ENCODE data around the gene PTPA. TPM values are rescaled to one million over a fixed set of nuclear protein-coding genes. Genes with fewer than 3 reads are reported as not detected.

PTPA gene
- total and polyA plus RNA-seq, 2 donors (not counting 3 experiments of a cell fraction or from before 2014, with no cell fraction given), result 97.7 to 121 TPM

- ChIA-PET POLR2A (no interaction called here), CTCF (interaction anchor here (1.4 to 1.9 kb wide), 2 partner anchors 10 to 45 kb away, joined by 4 to 9 read pairs; no protein-coding TSS in a partner anchor)
- Histone ChIP-seq H2AFZ (ENCODE audit: low read depth, low read length) (no peak overlapping the region), H3K79me2 (ENCODE audit: control insufficient read depth, insufficient read depth, low read length) (no peaks in the 10 kb centered on the region), H4K20me1 (replicated peaks; ENCODE audit: control insufficient read depth, extremely low read depth, insufficient read depth, low read length) (no peaks in the 10 kb centered on the region), H3K4me3 (replicated peaks in 1 of 3; ENCODE audit: insufficient read depth in 1 of 3, low read depth in 1 of 3, low read length in 3 of 3) (no peak overlapping the region), H3K9ac (replicated peaks; ENCODE audit: extremely low read depth, insufficient read depth, low read length) (no peak overlapping the region), H3K27me3 (ENCODE audit: control insufficient read depth in 2 of 2, insufficient read depth in 2 of 2, low read length in 2 of 2) (no peaks in the 10 kb centered on the region), H3K4me2 (ENCODE audit: insufficient read depth, low read length) (no peak overlapping the region), H3K27ac (ENCODE audit: insufficient read depth, low read depth, low read length) (no peak overlapping the region), H3K9me3 (replicated peaks; ENCODE audit: control insufficient read depth, insufficient read depth, low read length) (no peaks in the 10 kb centered on the region), H3K9me1 (replicated peaks; ENCODE audit: control insufficient read depth, extremely low read depth, insufficient read depth, low read length) (no peaks in the 10 kb centered on the region), H3K4me1 (ENCODE audit: control insufficient read depth, extremely low read depth, insufficient read depth, low read length) (no peaks in the 10 kb centered on the region), H3K36me3 (ENCODE audit: control insufficient read depth in 2 of 2, extremely low read depth in 1 of 2, insufficient read depth in 2 of 2, low read length in 2 of 2) (no peaks in the 10 kb centered on the region)
- DNase-seq (ENCODE audit: low read depth, low spot score), result no peak
- BruUV-seq (replicated peaks), result no TSS peak
- FAIRE-seq, result no peak
- dilution Hi-C loops (cut with MboI; ENCODE audit: extremely low pct_ligation_motif_present, low sequenced_read_pairs), result no loop called here
- TF ChIP-seq FOS (IDR thresholded peaks at IDR 0.05; ENCODE audit: borderline replicate concordance, insufficient read depth, low read length), result no peak
- TF ChIP-seq GATA2 (IDR thresholded peaks at IDR 0.05; ENCODE audit: insufficient read depth, insufficient read length, low read depth, low read length), result no peak
- TF ChIP-seq MAX (IDR thresholded peaks at IDR 0.05; ENCODE audit: insufficient read depth, insufficient read length), result no peak
- no peak for TF ChIP-seq POLR2AphosphoS5 (IDR thresholded peaks at IDR 0.05; ENCODE audit: insufficient read depth, low read depth, low read length)
- no peak for TF ChIP-seq MYC (IDR thresholded peaks at IDR 0.05; ENCODE audit: low read depth, low read length)
- no peak for TF ChIP-seq EZH2 (IDR thresholded peaks at IDR 0.05; ENCODE audit: borderline replicate concordance, low read depth, low read length, severe bottlenecking)
- no peak for TF ChIP-seq POLR2A (IDR thresholded peaks at IDR 0.05; ENCODE audit: low read depth, low read length)
- intact Hi-C loops (cut with micrococcal nuclease), result no loop called here
These were observed 74.2 kb downstream of the PTPA start for GRCh38 chr9:129185402-129185801.

- TF ChIP-seq POLR2AphosphoS5 (IDR thresholded peaks at IDR 0.05; ENCODE audit: insufficient read depth, low read depth, low read length) (no peak), MAX (IDR thresholded peaks at IDR 0.05; ENCODE audit: insufficient read depth, insufficient read length) (no peak)
- H3K4me1 ChIP-seq (ENCODE audit: control insufficient read depth, extremely low read depth, insufficient read depth, low read length), result no peaks in the 10 kb centered on the region
- no peaks in the 10 kb centered on the region for H3K27me3 ChIP-seq (ENCODE audit: control insufficient read depth in 2 of 2, insufficient read depth in 2 of 2, low read length in 2 of 2)
- FAIRE-seq, result no peak
- no peaks in the 10 kb centered on the region for H3K9me1 ChIP-seq (replicated peaks; ENCODE audit: control insufficient read depth, extremely low read depth, insufficient read depth, low read length)
- H4K20me1 ChIP-seq (replicated peaks; ENCODE audit: control insufficient read depth, extremely low read depth, insufficient read depth, low read length), result no peaks in the 10 kb centered on the region
- no peak overlapping the region for H3K4me2 ChIP-seq (ENCODE audit: insufficient read depth, low read length)
- no peaks in the 10 kb centered on the region for H3K9me3 ChIP-seq (replicated peaks; ENCODE audit: control insufficient read depth, insufficient read depth, low read length)
- H3K9ac ChIP-seq (replicated peaks; ENCODE audit: extremely low read depth, insufficient read depth, low read length), result no peak overlapping the region
- ChIA-PET CTCF (no interaction called here), POLR2A (no interaction called here)
- DNase-seq (ENCODE audit: low read depth, low spot score), result no peak
- no peak overlapping the region for H3K4me3 ChIP-seq (replicated peaks in 1 of 3; ENCODE audit: insufficient read depth in 1 of 3, low read depth in 1 of 3, low read length in 3 of 3)
- no peak overlapping the region for H3K27ac ChIP-seq (ENCODE audit: insufficient read depth, low read depth, low read length)
- dilution Hi-C loops (cut with MboI; ENCODE audit: extremely low pct_ligation_motif_present, low sequenced_read_pairs), result no loop called here
- no peaks in the 10 kb centered on the region for H3K36me3 ChIP-seq (ENCODE audit: control insufficient read depth in 2 of 2, extremely low read depth in 1 of 2, insufficient read depth in 2 of 2, low read length in 2 of 2)
- H3K79me2 ChIP-seq (ENCODE audit: control insufficient read depth, insufficient read depth, low read length), result no peaks in the 10 kb centered on the region
- no peak overlapping the region for H2AFZ ChIP-seq (ENCODE audit: low read depth, low read length)
- no TSS peak for BruUV-seq (replicated peaks)
- intact Hi-C loops (cut with micrococcal nuclease), result no loop called here
These were observed 74.8 kb downstream of the PTPA start for GRCh38 chr9:129185991-129186390.

Measured in endothelial cell of umbilical vein (primary cell).